ENCODE data around the gene TMEM204.

TMEM204 gene

GRCh38 chr16:1597154-1597553, 63.7 kb downstream of the TMEM204 start (continued):
- TF ChIP-seq ZBTB10 (tag by site-specific recombination; IDR thresholded peaks at IDR 0.05) (no peak), ZNF292 (tag by site-specific recombination; IDR thresholded peaks at IDR 0.05; ENCODE audit: borderline replicate concordance, low read depth) (no peak), ZSCAN4 (tag by site-specific recombination; IDR thresholded peaks at IDR 0.05) (no peak), ZNF514 (tag by site-specific recombination; IDR thresholded peaks at IDR 0.05) (no peak), PRDM1 (tag by site-specific recombination; IDR thresholded peaks at IDR 0.05) (no peak), IKZF3 (tag by site-specific recombination; IDR thresholded peaks at IDR 0.05) (no peak)

- H3K4me3 ChIP-seq (ENCODE audit: low read depth, low read length): no peak overlapping the region
- TF ChIP-seq ZNF529 (tag by site-specific recombination; IDR thresholded peaks at IDR 0.05; ENCODE audit: insufficient replicate concordance) (no peak), ATF2 (tag by site-specific recombination; IDR thresholded peaks at IDR 0.05; ENCODE audit: low read depth) (no peak), ZNF544 (tag by site-specific recombination; IDR thresholded peaks at IDR 0.05) (no peak), SCRT1 (tag by site-specific recombination; IDR thresholded peaks at IDR 0.05; ENCODE audit: borderline replicate concordance) (no peak), MEIS1 (CRISPR knock-in tag; IDR thresholded peaks at IDR 0.05; ENCODE audit: borderline replicate concordance) (no peak), ZNF580 (tag by site-specific recombination; IDR thresholded peaks at IDR 0.05) (no peak), ZIC2 (tag by site-specific recombination; IDR thresholded peaks at IDR 0.05) (no peak), PRDM2 (tag by site-specific recombination; IDR thresholded peaks at IDR 0.05; ENCODE audit: borderline replicate concordance) (no peak), SCRT2 (tag by site-specific recombination; IDR thresholded peaks at IDR 0.05) (no peak)
- POLR2A ChIA-PET: no interaction called here
- no peaks in the 10 kb centered on the region for H3K4me1 ChIP-seq (ENCODE audit: control insufficient read depth, insufficient read depth, low read length)
- H3K36me3 ChIP-seq (ENCODE audit: control insufficient read depth in 2 of 2, insufficient read depth in 1 of 2, low read length in 2 of 2): peaks cover 6 to 42% of the 10 kb centered on the region in 2 experiments; a peak in 2 of 3 replicates
- no peak overlapping the region for H3K27ac ChIP-seq (ENCODE audit: extremely low read depth, low read depth, low read length)
- CTCF ChIA-PET: interaction anchor here (0.7 kb wide), 1 partner anchor 28 kb away, joined by 3 read pairs; no protein-coding TSS in a partner anchor
- no peaks in the 10 kb centered on the region for H3K9me3 ChIP-seq (ENCODE audit: control insufficient read depth, insufficient read depth, low read depth, low read length)
Measured at GRCh38 chr16:1601031-1601430, 67.6 kb downstream of the TMEM204 start.
